Measurements from ENCODE around the gene WDR47. TPM values are rescaled to one million over a fixed set of nuclear protein-coding genes. Genes with fewer than 3 reads are reported as not detected.

Gene WDR47
- polyA plus RNA-seq, 2 of the 4 experiments (the other 2 are of a cell fraction), result 5.5 to 10.8 TPM

- ChIA-PET CTCF (interaction anchor here (1.0 to 2.6 kb wide), 6 partner anchors 9 to 37 kb away, joined by 3 to 10 read pairs (median 6); partner anchors contain the start of gene TMEM167B), POLR2A (interaction anchor here (0.6 to 1.7 kb wide), 10 partner anchors 11 to 48 kb away, joined by 3 to 20 read pairs (median 4); partner anchors contain the start of genes TMEM167B and WDR47)
- Histone ChIP-seq H3K4me3 (peak within 1 kb of the TSS; percentile 72), H3K4me1 (no peaks in the 10 kb centered on the region; the same call in 2 of the 3 replicates), H3K4me2 (peak within 1 kb of the TSS; percentile 80), H3K27ac (peak within 1 kb of the TSS; percentile 90 to 93), H3K9me3 (no peaks in the 10 kb centered on the region)
- 4% methylated on average over 34 of the region's 39 CpGs for WGBS (ENCODE audit: missing lambda C conversion rate)
- ATAC-seq (peak; percentile 100), DNase-seq (ENCODE audit: low read depth in 1 of 2, low spot score in 1 of 2) (peak; percentile 80 to 93), FAIRE-seq (no peak)
- TF ChIP-seq SREBF2 (IDR thresholded peaks at IDR 0.05) (no peak), MAX (IDR thresholded peaks at IDR 0.05) (peak; percentile 84), HDAC2 (IDR thresholded peaks at IDR 0.05) (no peak), HMGXB4 (CRISPR knock-in tag; IDR thresholded peaks at IDR 0.05; ENCODE audit: borderline replicate concordance) (no peak), HEYL (CRISPR knock-in tag; IDR thresholded peaks at IDR 0.05) (no peak), ZNF302 (CRISPR knock-in tag; IDR thresholded peaks at IDR 0.05) (no peak), HOXA7 (CRISPR knock-in tag; IDR thresholded peaks at IDR 0.05) (no peak), KDM5A (IDR thresholded peaks at IDR 0.05) (no peak), BHLHE40 (IDR thresholded peaks at IDR 0.05; ENCODE audit: low read depth, low read length) (no peak), CBX8 (IDR thresholded peaks at IDR 0.05) (no peak), NR3C1 (IDR thresholded peaks at IDR 0.05) (no peak), REST (IDR thresholded peaks at IDR 0.05) (peak; percentile 79), JUN (IDR thresholded peaks at IDR 0.05) (peak; percentile 89 to 90), TFCP2L1 (CRISPR knock-in tag; IDR thresholded peaks at IDR 0.05) (no peak), POLR2AphosphoS2 (conservative IDR thresholded peaks at IDR 0.05; ENCODE audit: low read length) (no peak), CHD4 (IDR thresholded peaks at IDR 0.05; ENCODE audit: borderline replicate concordance) (no peak), FOXS1 (CRISPR knock-in tag; IDR thresholded peaks at IDR 0.05) (no peak), RNF2 (IDR thresholded peaks at IDR 0.05; ENCODE audit: borderline replicate concordance, low read depth) (no peak), EHF (CRISPR knock-in tag; IDR thresholded peaks at IDR 0.05) (no peak), CHD2 (IDR thresholded peaks at IDR 0.05; ENCODE audit: low read length, partially characterized antibody) (peak; percentile 80), EHMT2 (IDR thresholded peaks at IDR 0.05; ENCODE audit: low read depth) (no peak), POLR2A (IDR thresholded peaks at IDR 0.05; ENCODE audit: low read length) (peak; percentile 93), EP300 (IDR thresholded peaks at IDR 0.05) (no peak), RCOR1 (IDR thresholded peaks at IDR 0.05; ENCODE audit: low read depth, low read length) (no peak), ZC3H11A (IDR thresholded peaks at IDR 0.05) (no peak), HES2 (IDR thresholded peaks at IDR 0.05) (no peak), ELK1 (IDR thresholded peaks at IDR 0.05; ENCODE audit: low read depth, low read length) (no peak)
- TF ChIP-seq, protein P1, sequence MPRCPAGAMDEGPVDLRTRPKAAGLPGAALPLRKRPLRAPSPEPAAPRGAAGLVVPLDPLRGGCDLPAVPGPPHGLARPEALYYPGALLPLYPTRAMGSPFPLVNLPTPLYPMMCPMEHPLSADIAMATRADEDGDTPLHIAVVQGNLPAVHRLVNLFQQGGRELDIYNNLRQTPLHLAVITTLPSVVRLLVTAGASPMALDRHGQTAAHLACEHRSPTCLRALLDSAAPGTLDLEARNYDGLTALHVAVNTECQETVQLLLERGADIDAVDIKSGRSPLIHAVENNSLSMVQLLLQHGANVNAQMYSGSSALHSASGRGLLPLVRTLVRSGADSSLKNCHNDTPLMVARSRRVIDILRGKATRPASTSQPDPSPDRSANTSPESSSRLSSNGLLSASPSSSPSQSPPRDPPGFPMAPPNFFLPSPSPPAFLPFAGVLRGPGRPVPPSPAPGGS (IDR thresholded peaks at IDR 0.05), result peak; percentile 44; the same call in 1 of the 3 replicates
- TF ChIP-seq, protein P2, sequence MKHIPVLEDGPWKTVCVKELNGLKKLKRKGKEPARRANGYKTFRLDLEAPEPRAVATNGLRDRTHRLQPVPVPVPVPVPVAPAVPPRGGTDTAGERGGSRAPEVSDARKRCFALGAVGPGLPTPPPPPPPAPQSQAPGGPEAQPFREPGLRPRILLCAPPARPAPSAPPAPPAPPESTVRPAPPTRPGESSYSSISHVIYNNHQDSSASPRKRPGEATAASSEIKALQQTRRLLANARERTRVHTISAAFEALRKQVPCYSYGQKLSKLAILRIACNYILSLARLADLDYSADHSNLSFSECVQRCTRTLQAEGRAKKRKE (CRISPR knock-in tag; IDR thresholded peaks at IDR 0.05; ENCODE audit: low read depth), result no peak
- TF ChIP-seq, protein P3, sequence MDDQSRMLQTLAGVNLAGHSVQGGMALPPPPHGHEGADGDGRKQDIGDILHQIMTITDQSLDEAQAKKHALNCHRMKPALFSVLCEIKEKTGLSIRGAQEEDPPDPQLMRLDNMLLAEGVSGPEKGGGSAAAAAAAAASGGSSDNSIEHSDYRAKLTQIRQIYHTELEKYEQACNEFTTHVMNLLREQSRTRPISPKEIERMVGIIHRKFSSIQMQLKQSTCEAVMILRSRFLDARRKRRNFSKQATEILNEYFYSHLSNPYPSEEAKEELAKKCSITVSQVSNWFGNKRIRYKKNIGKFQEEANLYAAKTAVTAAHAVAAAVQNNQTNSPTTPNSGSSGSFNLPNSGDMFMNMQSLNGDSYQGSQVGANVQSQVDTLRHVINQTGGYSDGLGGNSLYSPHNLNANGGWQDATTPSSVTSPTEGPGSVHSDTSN (IDR thresholded peaks at IDR 0.05), result peak; percentile 81
Measured at GRCh38 chr1:109075531-109076490, 33.9 kb upstream of the WDR47 start, which contains the start of gene TAF13. TAF13 (minus strand) TSS chr1:109076003; CDS start chr1:109075947, 56 bp downstream.

Data from A549 (cell line).